ELF-1 (cell line): ENCODE data around the gene QRICH2.
"Not testable (repeated sequence)": the region's sequence is repeated elsewhere in the genome, so short reads cannot be mapped to it uniquely, and the experiment has no call there.

Source experiments
- DNase-seq: peaks from one replicate; pipeline ENCODE4 v3.0.0-alpha.2; 2016; ENCODE audit warnings: low read depth, low spot score

QRICH2 gene

DNA sequence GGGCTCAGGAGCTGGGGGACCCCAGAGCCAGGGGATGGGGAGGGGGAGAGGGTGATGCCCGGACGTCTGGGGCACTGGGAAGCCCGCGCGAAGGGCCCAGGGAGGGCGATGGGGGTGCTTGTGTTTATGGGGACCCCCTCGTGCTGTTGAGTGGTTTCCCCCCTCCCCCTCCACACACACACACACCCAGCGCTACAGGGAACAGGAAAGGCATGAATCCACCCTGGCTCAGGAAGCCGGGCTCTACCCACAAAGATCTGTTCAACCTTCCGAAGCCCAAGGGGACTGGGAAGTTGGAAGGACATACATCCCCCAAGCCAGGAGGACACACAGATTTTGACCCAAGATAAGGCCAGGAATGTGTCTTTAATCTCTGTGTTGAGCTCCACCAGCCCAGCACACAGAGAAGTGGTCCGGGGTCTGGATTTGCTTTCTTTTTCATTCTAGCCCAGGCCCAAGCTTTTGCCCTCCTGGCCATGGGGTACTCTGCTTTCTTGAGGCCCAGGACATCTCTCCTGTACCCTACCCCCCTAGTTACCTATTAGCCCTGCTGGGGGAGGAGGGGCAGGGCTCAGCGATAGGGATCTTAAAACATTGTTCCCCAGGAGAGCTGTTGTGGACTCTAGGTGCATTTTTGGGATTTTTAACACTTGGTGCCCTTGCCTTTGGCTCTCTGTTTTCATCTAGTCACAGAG lies 41.7 kb downstream of the QRICH2 start:
- peak; percentile 73 for DNase-seq

DNA sequence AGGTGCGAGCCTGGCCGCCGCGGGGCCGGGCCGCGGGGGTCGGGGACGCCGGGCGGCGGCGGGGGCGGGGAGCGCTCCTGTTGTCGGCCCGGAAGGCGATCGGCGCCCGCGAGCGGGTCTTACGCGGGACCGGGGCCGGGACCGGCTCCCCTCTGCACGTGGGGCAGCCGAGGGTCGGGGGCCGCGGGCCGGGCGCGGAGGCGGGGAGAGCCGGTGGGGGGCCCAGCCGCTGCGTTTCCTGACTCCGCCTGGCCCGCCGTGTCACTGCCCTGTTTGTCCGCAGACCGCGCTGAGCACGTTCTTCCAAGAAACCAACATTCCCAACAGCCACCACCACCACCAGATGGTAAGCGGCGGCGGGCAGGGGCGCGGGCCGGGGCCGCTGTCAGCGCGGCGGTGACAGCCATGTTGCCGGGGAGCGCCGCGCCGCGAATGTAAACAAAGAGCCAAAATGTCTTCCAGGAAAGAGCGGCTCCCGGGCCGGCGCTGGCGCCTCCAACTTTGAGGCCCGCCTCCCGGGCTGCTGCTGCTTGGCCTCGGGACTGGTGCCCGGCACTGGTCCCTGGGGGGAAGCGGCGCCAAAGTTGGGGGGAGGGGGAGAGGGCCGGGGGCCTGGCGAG lies 42.3 kb downstream of the QRICH2 start:
- DNase-seq: peak; percentile 47

DNA sequence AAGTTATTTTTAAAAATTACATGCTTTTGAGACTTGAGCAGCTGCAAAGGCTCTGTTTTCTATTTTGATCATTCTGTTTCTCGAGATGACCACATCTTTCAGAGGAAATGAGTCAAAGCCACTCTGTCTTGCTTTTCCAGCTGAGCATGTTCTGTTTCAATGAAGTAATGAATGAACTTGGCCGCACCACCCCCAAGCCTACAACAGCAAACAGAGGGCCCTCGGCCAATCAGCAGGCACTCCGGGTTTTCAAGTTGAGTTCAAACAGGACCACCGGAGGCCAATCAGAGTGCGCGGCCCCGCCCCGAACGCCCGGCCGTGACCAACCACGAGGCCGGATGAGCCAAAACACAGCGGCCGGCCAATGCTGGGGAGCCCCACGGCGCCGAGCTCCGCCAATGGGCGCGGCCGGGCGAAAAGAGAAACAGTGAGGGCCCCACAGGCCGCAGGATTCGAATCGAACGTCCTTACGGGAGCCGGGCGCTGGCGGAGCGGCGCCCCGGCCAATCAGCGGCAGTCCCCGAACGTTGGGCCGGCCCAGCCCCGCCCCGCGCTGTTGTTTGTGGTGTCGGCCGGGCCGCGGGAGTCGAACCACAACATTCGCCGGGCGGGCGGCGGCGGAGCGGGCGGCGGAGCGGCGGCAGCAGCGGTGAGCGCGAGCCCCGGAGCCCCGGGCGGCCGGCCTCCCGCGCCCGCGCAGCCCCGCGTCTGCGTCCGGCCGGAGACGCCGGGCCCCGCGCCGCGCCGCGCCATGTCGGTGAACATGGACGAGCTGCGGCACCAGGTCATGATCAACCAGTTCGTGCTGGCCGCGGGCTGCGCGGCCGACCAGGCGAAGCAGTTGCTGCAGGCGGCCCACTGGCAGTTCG lies 43.1 kb downstream of the QRICH2 start, which contains the start of gene UBALD2:
Gene UBALD2, plus strand, starts transcription at position 594 of the 869 bp plus-strand sequence. Its CDS starts 158 bp downstream, at position 752.
- DNase-seq: peak; percentile 100

DNA sequence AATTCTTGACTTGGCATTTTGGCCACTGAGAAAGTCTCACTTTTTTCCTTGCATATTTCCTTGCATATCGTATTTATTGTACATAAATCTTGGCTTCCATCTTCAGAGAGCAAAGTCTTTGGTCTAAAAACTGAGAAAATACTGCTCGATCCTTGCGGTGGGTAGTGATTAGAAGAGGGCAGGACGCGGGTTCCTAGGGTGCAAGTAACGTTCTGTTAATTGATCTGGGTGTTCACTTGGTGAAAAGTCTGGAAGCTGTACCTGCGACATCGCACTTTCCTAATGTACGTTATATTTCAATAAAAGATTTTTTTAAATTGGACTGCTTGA lies 43.7 kb downstream of the QRICH2 start:
- DNase-seq: peak; percentile 4

DNA sequence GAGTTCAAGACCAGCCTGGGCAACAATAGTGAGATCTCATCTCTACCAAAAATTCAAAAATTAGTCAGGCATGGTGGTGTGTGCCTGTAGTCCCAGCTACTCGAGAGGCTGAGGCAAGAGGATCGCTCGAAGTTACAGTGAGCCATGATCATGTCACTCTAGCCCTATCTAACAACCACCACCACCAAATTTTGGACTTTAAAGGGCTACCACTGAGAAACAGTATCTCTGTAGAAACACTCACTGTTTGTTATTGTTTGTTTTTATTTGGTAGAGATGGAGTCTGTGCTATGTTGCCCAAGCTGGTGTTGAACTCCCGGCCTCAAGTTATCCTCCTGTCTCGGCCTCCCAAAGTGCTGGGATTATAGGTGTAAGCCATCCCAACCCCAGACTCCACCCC lies 44.2 kb downstream of the QRICH2 start:
- no peak for DNase-seq

DNA sequence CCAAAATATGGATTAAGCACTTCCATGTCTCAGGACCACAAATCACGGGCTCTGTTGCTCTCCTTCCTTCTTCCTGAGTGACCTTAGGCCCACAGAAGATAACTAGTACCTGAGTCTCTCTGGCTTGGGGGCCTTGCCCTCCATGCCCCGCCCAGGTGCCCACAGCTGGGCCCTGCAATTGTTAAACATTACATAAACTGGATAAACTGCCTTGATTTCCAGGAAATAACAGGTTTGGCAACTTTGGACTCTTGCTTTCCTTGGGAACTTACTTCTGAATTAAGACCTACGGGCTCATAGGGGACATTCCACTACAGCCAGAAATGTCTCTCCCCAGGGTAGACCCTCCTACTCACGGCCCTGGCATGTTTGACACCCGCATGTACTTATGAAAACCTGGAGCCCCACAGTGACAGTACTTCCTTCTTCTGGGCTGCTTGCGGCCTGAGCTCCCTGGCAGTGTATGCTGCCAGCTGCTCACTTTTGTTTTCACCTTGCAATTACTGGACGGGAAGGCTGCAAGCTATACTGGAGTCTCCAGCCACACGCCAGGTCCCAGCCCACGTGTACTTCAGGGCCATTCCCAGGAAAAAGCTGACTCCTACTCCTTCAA lies 45.2 kb downstream of the QRICH2 start:
- DNase-seq: peak; percentile 54

DNA sequence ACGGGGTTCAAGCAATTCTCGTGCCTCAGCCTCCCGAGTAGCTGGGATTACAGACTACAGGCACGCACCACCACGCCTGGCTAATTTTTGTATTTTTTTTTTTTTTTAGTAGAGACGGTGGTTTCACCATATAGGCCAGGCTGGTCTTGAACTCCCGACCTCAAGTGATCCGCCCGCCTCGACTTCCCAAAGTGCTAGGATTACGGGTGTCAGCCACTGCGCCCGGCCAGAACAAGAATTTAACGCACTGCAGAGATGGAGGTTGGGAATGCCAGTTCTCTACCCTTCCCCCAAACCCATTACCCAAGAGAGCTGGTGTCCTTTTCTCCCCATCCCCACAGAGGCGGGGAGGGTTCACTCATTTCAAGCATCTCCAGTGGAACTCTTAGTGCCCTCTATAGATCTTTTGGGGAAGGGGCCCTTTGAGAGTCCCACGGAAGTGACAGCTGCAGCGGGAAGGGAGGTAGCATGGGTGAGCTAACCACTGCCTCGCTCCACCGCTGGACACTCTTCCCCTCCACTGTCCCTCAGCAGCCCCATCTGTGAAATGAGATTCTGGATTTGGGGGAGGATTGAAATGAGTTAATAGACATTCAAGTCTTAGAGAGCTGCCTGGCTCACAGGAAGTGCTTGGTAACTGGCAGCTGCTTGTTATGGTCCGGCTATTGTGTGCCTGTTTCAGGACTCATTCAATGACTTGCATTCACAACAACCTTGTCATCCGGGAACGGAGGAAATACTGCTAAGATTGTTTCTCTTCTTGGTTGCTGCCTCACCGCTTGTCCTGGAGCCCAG lies 46.5 kb downstream of the QRICH2 start:
- no peak for DNase-seq

DNA sequence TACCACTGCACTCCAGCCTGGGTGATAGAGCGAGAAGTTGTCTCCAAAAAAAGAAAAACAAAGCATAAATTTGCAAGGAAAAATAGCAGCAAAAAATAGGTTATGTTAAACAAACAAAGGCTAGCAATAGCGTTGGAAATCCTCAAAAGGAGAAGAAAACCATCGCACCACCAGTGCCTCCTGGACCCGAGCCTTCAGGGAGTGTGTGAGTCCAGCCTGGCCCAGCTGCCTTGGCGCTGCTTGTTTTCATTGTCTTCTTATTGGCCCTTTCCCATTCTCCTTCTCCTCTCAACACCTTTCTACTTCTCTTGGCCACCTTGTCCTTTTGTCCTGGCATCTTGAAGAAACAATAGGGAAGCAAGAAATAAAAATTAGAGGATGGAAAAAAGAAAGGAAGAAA lies 47.4 kb downstream of the QRICH2 start:
- no peak for DNase-seq

DNA sequence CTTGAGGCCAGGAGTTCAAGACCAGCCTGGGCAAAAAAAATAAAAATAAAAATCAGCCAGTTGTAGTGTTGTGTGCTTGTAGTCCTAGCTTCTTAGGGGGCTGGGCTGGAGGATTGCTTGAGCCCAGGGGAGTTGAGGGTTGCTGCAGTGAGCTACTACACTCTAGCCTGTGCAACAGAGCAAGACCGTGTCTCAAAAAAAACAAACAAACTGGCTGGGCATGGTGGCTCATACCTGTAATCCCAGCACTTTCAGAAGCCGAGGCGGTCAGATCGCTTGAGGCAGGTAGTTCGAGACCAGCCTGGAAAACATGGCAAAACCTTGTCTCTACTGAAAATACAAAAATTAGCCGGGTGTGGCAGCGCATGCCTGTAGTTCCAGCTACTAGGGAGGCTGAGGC lies 47.9 kb downstream of the QRICH2 start:
- DNase-seq: no peak

DNA sequence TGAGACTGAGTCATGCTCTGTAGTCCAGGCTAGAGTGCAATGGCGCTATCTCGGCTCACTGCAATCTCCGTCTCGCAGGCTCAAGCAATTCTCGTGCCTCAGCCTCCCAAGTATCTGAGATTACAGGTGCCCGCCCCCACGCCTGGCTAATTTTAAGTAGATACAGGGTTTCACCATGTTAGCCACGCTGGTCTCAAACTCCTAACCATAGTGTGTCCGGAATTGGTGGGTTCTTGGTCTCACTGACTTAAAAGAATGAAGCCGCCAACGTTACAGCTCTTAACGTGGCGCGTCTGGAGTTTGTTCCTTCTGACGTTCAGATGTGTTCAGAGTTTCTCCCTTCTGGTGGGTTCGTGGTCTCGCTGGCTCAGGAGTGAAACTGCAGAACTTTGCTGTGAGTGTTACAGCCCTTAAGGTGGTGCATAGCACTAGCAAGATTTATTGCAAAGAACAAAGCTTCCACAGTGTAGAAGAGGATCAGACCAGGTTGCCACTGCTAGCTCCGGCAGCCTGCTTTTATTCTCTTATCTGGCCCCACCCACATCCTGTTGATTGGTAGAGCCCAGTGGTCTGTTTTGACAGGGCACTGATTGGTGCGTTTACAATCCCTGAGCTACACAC lies 51.5 kb downstream of the QRICH2 start:
- not testable (repeated sequence) for DNase-seq

DNA sequence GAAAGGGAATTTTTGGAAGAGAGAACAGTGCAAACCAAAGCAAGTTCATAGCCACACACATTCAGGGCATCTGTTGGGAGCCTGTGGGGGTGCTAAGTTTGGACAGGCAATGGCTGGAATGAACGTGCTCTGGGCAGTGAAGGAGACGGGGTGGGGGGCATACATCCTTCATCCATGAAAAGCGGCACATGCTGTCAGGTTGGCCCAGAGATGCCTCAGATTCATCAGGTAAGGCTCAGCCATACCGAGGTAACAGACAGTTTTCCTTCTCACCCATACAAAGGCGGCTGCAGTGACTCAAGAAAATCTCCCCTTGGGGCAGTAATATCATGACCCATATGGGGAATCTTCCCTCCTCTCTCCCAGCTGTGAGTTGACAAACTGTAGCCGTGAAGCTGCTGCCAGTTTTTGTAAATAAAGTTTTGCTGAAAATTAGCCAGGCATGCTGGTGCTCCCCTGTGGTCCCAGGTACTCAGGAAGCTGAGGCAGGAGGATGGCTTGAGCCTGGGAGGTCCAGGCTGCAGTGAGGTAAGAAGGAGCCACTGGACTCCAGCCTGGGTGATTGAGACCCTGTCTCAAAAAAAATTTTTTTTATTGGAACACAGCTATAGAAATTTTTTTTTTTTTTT lies 52.2 kb downstream of the QRICH2 start:
- DNase-seq: no peak

DNA sequence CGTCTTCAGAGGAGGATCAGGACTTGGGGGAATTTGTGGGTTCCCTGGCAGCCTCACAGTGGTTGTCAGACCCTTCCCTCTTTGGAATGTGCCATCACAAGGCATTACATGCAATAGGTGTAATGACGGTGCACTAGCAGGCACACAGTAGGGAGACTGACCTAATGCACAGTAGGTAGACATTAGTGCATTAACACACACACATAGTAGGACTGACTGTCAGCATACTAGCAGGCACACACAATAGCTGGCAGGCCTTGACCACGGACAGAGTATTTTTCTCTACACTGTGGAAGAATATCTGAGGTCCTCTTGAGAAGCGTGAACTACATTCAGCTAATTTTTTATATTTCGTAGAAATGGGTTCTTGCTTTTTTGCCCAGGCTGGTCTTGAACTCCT lies 53.8 kb downstream of the QRICH2 start:
- no peak for DNase-seq

DNA sequence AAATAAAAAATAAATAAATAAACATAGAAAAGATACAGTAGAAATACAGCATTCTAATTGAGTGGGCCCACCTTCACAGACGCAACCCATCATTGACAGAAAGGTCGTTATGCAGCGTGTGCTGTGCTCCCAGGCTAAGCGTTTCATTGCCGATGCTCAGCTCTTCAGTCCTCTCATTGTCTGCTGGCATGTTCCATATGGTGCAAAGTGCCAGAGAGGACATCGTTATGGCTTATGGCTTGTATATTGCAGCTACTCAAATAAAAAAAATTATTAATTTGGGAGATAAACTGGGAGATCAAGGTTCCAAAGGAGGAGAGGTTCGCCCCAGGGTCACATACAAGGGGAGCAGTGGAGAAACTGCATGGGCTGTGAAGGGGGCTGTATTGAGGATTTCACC lies 54.2 kb downstream of the QRICH2 start:
- DNase-seq: no peak

DNA sequence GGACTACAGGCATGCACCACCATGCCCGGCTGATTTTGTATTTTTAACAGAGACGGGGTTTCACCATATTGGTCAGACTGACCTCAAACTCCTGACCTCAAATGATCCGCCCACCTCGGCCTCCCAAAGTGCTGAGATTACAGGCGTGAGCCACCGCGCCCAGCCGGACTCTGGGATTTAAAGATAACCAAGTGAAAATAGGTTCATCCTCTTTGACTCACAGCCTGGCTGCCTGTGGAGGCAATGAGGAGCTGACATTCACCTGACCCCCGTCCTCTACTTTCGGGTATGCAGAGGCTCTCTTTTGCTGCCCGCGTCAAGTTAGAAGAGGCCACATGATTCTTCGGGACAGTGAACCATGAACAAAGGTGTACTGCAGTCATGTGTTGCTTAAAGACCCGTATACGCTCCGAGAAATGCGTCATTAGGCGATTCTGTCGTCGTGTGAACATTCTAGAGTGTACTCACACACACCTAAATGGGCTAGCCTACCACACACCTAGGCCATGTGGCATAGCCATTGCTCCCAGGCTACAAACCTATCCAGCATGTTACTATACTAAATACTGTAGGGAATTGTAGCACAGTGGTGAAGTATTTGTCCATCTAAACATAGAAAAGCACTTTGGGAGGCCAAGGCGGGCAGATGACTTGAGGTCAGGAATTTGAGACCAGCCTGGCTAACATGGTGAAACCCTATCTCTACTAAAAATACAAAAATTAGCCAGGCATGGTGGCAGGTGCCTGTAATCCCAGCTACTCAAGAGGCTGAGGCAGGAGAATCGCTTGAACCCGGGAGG lies 54.9 kb downstream of the QRICH2 start:
- DNase-seq: not testable (repeated sequence)

DNA sequence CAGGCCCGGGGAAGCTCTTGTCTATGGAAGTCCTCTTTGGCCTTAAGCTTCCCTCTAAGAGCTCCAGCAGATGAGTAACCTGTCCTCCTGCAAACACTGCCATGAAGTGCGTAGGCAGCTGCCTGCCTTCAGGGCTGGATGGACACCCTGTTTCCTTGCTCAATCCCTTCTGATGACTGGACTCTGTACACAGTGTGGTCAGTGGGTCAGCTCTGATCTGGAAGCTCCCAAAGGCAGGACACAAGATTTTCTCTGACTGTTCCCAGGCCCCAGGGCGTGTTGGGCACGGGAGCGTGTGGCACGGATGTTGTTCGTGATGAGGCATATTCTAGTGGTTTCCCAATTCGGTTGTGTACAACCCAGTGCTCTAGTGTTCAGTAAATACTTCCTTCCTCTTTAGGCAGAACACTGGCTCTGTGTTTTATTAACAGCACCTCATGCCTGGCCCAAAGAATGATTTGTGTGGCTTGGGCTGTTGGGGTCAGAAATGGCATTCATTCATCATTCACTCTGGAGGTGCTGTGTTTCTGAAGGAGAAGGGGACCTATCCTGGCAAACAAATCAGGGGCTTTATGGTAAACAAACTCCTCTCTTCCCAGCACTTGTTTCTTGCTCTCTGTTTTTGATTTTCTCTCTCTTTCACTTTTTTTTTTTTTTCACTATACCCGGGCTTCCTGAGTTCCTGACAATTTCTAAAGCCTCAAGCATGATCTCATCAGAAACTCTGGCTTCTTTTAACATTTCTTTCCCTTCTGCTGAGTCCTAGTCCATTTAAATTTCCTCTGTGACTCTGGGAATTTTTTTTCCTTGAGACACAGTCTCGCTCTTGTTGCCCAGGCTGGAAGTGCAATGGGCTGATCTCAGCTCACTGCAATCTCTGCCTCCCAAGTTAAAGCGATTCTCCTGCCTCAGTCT lies 55.8 kb downstream of the QRICH2 start:
- no peak for DNase-seq

DNA sequence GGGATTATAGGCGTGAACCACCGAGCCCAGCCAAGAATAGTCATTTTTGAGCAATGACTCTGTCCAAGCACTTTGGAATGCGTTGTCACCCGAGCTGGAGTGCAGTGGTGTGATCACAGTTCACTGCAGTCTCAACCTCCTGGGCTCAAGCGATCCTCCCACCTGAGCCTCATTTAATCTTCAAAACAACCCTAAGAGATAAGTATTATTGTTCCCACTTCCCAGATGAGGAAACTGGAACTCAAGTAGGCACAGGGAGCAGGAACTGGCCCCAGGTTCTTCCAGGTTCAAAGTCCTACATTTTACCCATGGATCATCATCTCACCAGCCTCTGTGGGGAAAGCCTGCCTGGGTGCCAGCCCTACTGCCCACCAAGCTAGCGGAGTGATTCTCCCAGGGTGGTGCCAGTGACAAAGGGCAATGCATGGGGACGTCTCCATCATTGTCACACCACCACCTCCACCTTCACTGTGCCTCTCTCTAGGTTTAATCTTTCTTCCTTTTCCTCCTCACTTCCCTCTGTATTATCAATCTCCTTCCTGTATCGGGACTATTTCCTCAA lies 56.5 kb downstream of the QRICH2 start:
- DNase-seq: no peak

DNA sequence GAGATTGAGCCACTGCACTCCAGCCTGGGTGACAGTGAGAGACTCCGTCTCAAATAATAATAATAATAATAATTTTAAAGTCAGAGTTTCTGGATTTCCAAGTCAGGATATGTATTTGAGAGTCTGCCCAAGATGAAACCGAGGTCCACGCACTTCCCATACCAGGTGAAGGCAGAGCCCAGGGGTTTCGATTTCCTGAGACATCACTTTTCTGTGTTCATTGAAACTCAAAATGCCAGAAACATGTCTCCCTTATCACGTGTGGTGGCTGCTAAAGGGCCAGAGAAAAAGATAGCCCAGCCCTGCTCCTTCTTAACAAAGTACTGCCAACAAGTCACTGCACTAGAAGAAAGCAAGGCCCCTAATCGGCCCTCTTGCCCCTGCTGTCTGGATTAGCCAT lies 57.9 kb downstream of the QRICH2 start:
- no peak for DNase-seq
